ENCODE data around the gene NR6A1.

- TF ChIP-seq CTCF (IDR thresholded peaks at IDR 0.05): peak; percentile 37
- TF ChIP-seq EZH2 (IDR thresholded peaks at IDR 0.05): no peak
These were observed 265.9 kb downstream of the NR6A1 start for GRCh38 chr9:124505006-124505900.

Data from neural progenitor cell (in vitro differentiated cells).